GM12873 (cell line): ENCODE measurements around the gene FAM186B.

Source experiments
- CTCF ChIP-seq: IDR thresholded peaks from 2 replicates; pipeline ENCODE4 v1.5.1; 2012; ENCODE audit warnings: low read depth, mild to moderate bottlenecking, moderate library complexity, low read length, control low read depth; ENCODE audit not compliant: insufficient read depth; ENCODE audit errors: missing control alignments

FAM186B gene

DNA sequence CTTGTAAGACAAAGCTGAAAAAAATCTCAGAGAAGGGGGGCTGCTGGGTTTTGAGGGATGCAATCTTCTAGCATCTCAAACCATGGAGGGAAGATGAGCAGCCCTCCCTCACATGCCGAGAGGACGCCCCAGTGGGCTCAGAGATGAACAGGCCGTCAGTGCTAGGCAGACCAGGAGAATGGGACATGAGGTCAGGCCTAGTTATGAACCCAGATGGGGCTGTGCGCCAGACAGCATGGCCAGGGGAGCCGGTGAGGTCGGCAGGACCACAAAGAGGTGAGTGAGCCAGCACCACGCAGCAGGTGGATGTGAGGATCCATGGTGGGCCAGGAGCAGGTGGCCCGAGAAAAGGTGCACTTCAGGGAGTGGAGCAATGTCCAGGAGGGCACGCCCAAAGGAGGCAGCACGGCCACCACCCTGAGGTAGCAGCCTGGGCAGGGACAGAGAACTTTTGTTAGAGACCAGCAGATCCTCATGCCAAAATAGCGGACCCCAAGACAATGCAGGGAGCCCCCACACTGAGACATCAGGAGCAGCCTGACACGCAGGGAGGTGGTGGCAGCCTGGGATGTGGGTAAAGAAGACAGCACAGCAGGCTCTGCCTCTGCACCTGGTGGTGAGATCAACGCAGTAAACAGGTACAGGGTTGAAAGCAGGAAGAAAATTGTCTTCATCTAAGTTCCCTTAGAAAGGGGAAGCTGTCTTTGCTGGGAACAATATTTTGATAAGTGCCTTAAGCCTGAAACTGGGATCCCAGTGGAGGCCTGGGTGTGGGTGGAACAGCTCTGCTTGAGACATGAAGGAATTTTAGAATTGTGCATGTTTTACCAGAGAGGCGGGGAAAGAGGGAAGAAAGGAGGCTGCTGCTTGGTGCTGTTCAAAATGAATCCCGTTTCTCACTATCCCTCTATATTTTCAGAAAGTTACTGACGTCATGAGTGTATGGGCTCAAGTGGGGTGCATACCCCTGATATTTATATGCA, 19.7 kb downstream of the FAM186B start:
- TF ChIP-seq CTCF = no peak

- no peak for TF ChIP-seq CTCF
Observed at GRCh38 chr12:49584591-49584990, 20.8 kb downstream of the FAM186B start.

DNA sequence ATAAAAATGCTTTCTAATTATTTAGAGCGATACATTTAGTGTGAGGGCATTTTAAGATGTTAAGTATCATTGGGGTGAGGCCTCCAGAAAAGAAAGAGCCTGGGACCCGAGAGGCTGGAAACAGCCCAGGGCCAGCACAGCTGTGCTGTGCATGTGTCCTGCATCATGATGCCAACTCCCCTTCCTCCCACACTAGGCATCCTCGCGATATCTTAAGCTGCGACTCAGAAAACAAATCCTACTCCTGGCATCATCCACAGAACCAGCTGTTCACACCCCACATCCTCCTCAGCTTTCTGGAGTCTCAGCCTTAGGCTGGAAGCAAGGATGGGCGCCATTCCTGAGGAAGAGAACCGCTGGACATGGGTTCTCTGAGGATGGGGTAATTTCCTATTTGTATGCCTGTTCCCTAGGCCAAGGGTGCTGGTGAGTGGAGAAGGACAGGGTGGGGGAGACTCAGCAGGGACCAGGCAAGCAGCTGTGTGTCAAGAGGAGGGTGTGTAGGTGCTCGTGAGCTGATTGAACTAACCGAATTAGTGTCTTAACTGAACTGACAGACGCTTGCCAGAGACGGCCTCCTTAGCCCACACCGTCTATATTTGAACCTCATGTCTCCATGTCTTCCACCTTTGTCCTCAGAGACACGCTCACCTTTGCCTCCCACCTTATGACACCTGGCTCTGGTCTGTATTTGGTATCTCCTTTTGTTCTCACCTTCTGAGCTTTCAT, 21.9 kb downstream of the FAM186B start:
- TF ChIP-seq CTCF = no peak

GRCh38 chr12:49582850-49583249, 22.6 kb downstream of the FAM186B start:
- no peak for TF ChIP-seq CTCF

DNA sequence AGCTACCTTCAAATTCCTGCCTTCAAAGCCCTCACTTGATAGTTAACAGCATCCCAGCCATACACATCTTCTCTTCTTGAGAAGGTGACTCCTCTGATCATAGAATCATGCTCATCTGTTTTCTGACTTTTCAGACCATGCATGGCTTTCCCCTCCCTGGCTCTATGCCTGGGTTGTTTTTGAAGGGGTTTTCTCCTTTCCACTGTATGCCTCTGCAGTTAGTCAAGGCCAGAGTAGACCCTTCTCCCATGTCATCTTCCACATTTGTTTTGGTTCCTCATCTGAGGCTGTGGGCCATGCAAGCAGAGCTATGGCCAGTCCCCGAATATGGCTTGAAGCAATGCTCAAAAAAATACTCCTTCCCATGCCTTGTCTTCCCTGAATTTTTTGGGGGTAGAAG, 23.2 kb downstream of the FAM186B start:
- no peak for TF ChIP-seq CTCF

GRCh38 chr12:49580572-49581535, 24.6 kb downstream of the FAM186B start:
- TF ChIP-seq CTCF = peak; percentile 90
